Stimulated activated CD8-positive, alpha-beta memory T cell treated with anti-CD3 and anti-CD28 coated beads, Interleukin-15, amount 100 ng/mL, for 4 hours (primary cell): ENCODE data around the gene MYO10.

Source experiments
- DNase-seq, 2 donors: peaks; one replicate each; pipeline ENCODE4 v3.0.0-alpha.2; 2020; ENCODE audit warnings: low read depth in 2 of 2

MYO10 gene

GRCh38 chr5:16943846-16944678 lies 8.0 kb upstream of the MYO10 start:
- no peak for DNase-seq

- DNase-seq, result no peak
Observed at GRCh38 chr5:16937503-16938161, 1.5 kb upstream of the MYO10 start.

GRCh38 chr5:16936989-16937438 lies 926 bp upstream of the MYO10 start:
- DNase-seq, result no peak

- no peak for DNase-seq
Observed at GRCh38 chr5:16935231-16936149, 598 bp downstream of the MYO10 start.

- DNase-seq, result no peak
Observed at GRCh38 chr5:16934677-16935153, 1.4 kb downstream of the MYO10 start.

GRCh38 chr5:16934123-16934522 lies 2.0 kb downstream of the MYO10 start:
- DNase-seq, result no peak

GRCh38 chr5:16933337-16933736 lies 2.8 kb downstream of the MYO10 start:
- DNase-seq, result no peak

- DNase-seq, result no peak
Observed at GRCh38 chr5:16932401-16932800, 3.7 kb downstream of the MYO10 start.

- no peak for DNase-seq
Observed at GRCh38 chr5:16931334-16932110, 4.6 kb downstream of the MYO10 start.

- DNase-seq, result no peak
Observed at GRCh38 chr5:16930496-16930895, 5.6 kb downstream of the MYO10 start.

GRCh38 chr5:16929831-16930230 lies 6.3 kb downstream of the MYO10 start:
- DNase-seq, result no peak

GRCh38 chr5:16929347-16929746 lies 6.7 kb downstream of the MYO10 start:
- no peak for DNase-seq

- no peak for DNase-seq
Observed at GRCh38 chr5:16927613-16928012, 8.5 kb downstream of the MYO10 start.

- DNase-seq, result no peak
Observed at GRCh38 chr5:16926417-16926816, 9.7 kb downstream of the MYO10 start.

GRCh38 chr5:16924206-16924605 lies 11.9 kb downstream of the MYO10 start:
- DNase-seq, result no peak

GRCh38 chr5:16922430-16922829 lies 13.7 kb downstream of the MYO10 start:
- no peak for DNase-seq

- DNase-seq, result no peak
Observed at GRCh38 chr5:16921211-16921610, 14.9 kb downstream of the MYO10 start.

- DNase-seq, result no peak
Observed at GRCh38 chr5:16920109-16920816, 15.8 kb downstream of the MYO10 start.

GRCh38 chr5:16918891-16919671 lies 17.0 kb downstream of the MYO10 start:
- DNase-seq, result no peak

- DNase-seq, result no peak
Observed at GRCh38 chr5:16918156-16918555, 17.9 kb downstream of the MYO10 start.
